Activated CD4-positive, alpha-beta T cell treated with anti-CD3 and anti-CD28 coated beads, Interleukin-2, amount 50 U/mL, for 16 hours (primary cell): Measurements from ENCODE around the gene MAGED2.
"Not testable (repeated sequence)": the region's sequence is repeated elsewhere in the genome, so short reads cannot be mapped to it uniquely, and the experiment has no call there.

Experiments
- DNase-seq: peaks from one replicate; pipeline ENCODE4 v3.0.0-alpha.2; 2020

MAGED2 gene

DNA sequence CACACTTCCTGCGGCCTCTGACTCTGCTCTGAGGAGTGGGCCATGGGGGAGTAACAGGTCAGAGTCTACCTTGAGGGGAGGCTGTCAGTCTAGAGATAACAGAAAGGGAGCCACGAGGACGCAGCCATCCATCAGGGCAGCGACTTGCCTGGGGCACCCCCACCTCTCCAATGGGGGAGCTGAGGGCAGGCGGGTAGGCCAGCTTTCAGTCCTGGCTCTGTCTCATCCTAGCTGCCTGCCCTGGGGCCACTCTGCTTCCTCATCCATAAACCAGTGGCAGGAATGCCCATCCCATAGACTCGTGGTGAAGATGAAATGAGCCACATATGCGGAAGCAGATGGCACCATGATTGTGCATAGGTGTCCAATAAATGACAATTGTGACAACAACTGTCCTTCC lies 13.2 kb downstream of the MAGED2 start:
- DNase-seq, result no peak

DNA sequence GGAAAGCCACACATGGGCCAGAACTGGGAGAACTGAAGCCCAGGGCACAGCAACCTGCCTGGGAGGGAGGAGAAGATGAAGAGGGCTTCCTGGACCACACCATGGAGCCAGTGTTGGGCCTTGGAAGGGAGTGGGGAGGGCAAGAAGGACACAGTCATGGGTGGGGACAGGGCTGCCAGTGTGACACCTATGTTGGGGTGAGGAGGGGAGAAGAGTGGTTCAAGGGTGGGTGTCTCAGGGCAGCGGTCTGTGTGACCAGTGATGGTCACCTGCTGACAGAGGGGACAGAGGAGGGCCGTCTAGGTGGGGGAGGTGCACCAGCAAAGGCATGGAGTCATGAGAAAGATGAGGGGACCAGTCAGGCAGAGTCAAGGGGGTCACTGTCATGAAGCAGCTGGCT lies 13.8 kb downstream of the MAGED2 start:
- no peak for DNase-seq

DNA sequence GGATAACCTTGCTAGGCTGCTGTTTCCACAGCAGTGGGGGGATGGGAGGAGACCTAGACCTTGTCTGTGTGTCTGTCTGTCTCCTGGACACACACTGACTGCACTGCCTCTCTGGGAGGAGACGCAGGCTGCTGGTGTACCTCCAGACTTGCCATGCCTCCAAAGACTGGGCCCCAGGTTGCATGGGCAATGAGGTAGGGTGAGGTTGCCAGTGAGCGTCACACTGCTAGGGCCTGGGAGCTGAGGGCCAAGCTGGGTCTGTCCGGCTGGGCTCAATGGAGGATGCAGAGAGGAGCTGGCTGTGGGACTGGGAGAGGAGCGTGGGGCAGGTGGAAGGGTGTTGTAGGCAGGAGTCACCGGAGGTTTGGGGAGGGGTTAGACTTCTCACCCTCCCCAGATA lies 16.6 kb downstream of the MAGED2 start:
- DNase-seq, result no peak

DNA sequence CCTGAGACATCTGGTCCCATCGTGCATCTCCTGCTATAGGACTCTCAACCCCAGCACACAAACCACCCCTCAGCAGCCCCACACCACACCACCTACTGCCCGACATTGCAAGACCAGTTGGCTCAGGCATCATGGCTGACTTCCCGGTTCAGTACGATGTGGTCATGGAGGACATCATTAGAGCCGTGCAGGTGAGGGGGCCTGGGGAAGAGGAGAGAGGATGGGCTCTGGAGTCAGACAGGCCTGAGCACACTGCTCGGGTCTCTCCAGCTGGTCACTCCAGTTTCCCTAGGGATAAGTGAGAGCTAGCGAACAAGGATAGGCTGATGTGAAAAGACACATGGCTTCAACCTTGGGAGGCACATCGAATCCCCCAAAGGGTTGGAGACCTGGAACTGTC lies 17.2 kb downstream of the MAGED2 start:
- DNase-seq, result no peak

DNA sequence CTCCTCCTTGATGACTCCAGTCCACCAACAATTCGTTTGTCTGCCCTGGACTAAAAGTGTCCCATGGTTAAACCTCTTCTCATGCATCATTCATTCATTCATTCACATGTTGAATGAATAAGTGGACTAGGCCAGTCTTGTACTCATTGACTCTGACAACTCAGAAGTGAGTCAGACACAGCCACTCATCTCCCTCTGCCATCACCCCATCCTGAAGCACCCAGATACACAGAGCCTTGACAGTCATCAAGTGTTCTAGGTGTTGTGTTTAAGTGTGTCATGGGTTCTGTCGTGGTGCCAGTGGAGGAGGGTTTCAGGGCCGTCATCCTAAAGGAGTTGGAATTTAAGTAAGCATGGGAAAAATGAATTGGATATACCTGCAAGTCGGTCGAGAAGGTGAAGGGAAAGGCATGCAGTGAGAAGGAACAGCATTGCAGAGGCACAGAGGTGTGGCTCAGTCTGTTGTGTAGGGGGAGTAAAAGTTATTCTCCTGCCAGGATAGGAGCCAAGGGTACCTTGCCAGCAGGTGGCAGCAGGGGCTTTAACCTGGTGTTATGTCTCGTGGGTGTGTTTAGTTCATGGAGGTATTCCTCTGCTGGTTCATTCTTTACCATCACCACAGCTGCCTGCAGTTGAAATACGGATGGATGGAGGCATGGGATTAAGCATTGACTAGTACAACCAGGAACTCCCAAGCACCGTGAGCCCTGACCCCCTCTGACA lies 18.3 kb downstream of the MAGED2 start:
- no peak for DNase-seq

DNA sequence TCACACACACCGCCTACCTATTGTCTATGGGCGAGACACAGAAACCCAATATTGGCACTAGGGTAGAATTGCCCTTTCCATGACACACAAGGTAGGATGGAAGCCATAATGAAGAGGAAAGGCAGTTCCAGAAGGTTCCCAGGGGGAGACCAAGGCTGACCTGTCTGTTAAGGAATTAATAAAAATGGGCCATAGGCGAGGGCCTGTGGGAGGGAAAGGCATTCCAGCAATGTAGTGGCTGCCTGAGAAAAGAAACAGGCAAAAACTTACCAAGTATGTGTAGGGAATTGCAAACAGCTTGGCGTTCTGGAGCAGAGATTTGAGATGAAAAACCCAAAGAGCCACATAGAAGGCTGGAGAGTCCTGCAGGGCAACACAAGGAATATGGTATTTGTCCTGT lies 19.1 kb downstream of the MAGED2 start:
- DNase-seq, result no peak

DNA sequence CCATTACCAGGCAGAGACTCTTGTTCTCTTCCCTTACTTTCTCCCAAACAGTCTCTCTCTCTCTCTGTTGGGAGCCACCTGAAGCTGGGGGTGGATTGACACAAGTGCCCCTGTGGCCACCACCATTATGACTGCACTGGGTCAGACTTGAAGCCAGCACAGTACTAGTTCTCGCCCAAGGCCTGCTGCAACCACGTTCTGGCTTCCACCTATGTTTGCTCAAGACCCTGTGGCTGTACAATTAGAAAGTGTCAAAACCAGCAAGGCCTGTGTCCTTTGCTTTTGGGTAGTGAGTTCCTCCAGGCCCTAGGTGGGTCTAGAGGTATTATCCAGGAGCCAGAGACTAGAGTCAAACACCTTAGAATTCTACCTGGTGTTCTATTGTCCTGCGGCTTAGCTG lies 31.0 kb downstream of the MAGED2 start:
- no peak for DNase-seq

DNA sequence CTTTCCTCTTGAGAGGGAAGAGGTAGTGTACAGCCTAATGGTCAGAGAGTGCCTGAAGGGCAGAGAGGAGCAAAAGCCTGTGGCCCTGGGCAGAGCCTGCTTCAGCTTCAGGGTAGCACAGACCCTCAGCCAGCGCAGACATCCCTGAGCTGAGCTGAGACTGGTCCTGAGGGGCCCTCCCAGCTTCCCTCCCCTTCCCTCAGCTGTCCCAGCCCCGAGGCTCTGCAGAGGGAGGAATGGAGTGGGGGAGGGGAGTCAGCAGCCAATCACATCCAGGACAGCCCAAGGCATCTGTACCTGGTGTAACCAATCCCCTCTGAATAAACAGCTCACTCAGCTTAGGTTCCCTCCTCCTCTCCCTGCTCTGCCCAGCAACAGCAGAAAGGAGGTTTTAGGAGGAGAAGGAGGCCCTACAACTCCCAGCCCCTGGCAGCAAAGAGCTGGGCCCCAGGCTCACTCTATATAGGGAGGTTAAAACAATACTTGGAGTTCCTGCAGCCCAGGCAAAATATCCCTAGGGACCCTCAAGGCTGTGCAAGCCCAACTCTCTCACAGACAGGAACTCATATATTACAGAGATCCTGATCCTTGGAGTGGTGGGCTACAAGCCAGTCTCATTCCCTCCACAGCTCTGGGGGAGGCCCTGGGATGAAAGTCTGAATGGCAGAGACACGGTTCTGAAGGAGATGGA lies 33.8 kb downstream of the MAGED2 start:
- not testable (repeated sequence) for DNase-seq

DNA sequence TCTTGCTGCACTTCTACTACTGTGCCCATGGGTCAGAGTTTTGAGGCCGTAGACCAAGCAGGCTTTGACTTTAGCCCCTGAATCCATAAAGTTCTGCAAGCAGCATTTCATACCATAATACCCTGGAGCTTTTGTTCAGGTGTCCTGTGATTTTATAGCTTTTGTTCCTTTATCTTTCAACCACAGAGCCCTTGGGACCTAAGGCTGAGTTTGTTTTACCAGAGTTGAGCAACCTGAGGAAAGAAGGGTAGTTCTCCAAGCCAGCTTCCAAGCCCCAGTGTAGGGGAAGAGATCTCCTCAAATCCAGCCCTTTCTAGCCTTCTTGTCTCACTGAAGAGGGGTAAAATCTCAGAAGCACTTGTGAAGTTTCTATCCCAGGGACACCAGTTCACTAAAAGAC lies 35.1 kb downstream of the MAGED2 start:
- DNase-seq, result no peak

DNA sequence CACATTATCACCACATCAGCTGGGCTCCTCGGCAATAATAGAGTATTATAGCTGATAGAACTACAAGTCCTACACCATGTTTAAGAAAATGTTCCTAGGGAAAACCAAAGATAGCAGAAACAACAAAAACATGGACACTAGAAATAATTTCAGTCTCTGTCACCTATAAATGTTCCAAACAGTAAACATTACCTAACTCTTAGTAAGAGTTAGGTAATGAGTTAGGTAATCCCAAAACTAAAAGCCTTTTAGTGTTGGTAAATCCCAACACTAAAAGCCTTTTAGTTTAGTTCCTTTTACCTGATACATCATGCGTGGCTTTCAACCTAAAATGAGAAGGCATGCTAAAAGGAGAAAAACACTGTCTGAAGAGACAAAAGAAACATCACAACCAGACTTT lies 35.5 kb downstream of the MAGED2 start:
- no peak for DNase-seq

DNA sequence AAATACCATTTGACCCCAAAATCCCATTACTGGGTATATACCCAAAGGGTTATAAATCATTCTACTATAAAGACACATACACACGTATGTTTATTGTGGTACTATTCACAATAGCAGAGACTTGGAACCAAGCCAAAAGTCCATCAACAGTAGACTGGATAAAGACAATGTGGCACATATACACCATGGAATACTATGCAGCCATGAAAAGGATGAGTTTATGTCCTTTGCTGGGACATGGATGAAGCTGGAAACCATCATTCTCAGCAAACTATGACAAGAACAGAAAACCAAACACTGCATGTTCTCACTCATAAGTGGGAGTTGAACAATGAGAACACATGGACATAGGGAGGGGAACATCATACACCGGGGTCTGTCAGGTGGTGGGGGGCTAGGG lies 40.2 kb downstream of the MAGED2 start:
- not testable (repeated sequence) for DNase-seq

DNA sequence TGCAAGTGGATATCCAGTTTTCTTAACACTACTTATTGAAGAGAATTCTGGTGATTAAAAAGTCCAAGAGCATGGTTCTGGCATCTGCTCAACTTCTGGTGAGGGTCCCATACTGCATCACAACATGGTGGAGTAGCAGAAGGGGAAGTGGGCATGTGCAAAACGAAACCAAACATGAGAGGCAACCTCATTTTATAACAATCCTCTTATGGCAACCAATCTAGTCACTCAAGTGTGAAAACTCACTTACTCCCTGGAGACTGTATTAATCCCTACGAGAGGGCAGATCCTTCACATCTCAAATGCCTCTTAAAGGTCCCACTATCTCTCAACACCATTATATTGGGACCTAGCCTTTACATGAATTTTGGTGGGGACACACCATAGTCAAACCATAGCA lies 57.7 kb downstream of the MAGED2 start:
- DNase-seq, result no peak
